Activated CD4-positive, alpha-beta memory T cell treated with anti-CD3 and anti-CD28 coated beads for 36 hours (primary cell): ENCODE measurements around the gene OVOL3. TPM values are rescaled to one million over a fixed set of nuclear protein-coding genes. Genes with fewer than 3 reads are reported as not detected.
"Not testable (repeated sequence)": the region's sequence is repeated elsewhere in the genome, so short reads cannot be mapped to it uniquely, and the experiment has no call there.

Experiments
- CTCF ChIA-PET: fragments of 350-600 bp; sonication (Branson Sonifier 250); formaldehyde crosslinking; loops from one replicate; lab custom pipeline; 2021; ENCODE audit warnings: antibody characterized with exemption, inconsistent platforms; lab: Charles Lee
- POLR2A ChIA-PET: fragments of 350-600 bp; sonication (Branson Sonifier 250); formaldehyde crosslinking; loops from one replicate; lab custom pipeline; 2021; ENCODE audit warnings: antibody characterized with exemption; lab: Charles Lee
- DNase-seq: peaks from one replicate; pipeline ENCODE4 v3.0.0-alpha.2; 2020
- H3K27ac Mint-ChIP-seq: one replicate; pipeline ENCODE4 v1.8.0; 2021; ENCODE audit warnings: mixed read lengths
- H3K27me3 Mint-ChIP-seq: one replicate; pipeline ENCODE4 v1.8.0; 2021; ENCODE audit warnings: mixed read lengths
- H3K36me3 Mint-ChIP-seq: one replicate; pipeline ENCODE4 v1.8.0; 2021; ENCODE audit warnings: mixed read lengths
- H3K4me1 Mint-ChIP-seq: one replicate; pipeline ENCODE4 v1.8.0; 2021; ENCODE audit warnings: low read depth, mixed read lengths
- H3K4me3 Mint-ChIP-seq: one replicate; pipeline ENCODE4 v1.8.0; 2021; ENCODE audit warnings: mild to moderate bottlenecking, mixed read lengths
- H3K9me3 Mint-ChIP-seq: one replicate; pipeline ENCODE4 v1.8.0; 2021; ENCODE audit warnings: mixed read lengths
- intact Hi-C: fragments of 100-400 bp; cut with micrococcal nuclease; formaldehyde crosslinking; loops from one replicate; pipeline ENCODE4 v1.15.1; 2023
- total RNA-seq, 2 experiments: library from RNA; stranded (reverse); gene quantifications; one replicate each; pipeline ENCODE4 v1.2.3, GENCODE V29; 2021

The OVOL3 gene
- not detected for total RNA-seq

GRCh38 chr19:36110487-36111199 is at the start of gene OVOL3:
OVOL3 (plus strand) TSS chr19:36111143; CDS start chr19:36111203, 60 bp downstream.
- ChIA-PET CTCF (no interaction called here), POLR2A (interaction anchor here (0.8 kb wide), 1 partner anchor 739 kb away, joined by 3 read pairs; no protein-coding TSS in a partner anchor)
- Mint-ChIP-seq H3K27me3 (peaks cover 5% of the 10 kb centered on the region), H3K4me3 (no peak within 1 kb of the TSS), H3K4me1 (peaks cover 18% of the 10 kb centered on the region), H3K9me3 (no peaks in the 10 kb centered on the region), H3K36me3 (peaks cover 24% of the 10 kb centered on the region), H3K27ac (no peak within 1 kb of the TSS)
- no peak for DNase-seq
- intact Hi-C loops: loop anchor here (10.0 kb wide), 2 partner anchors 366 to 396 kb away; partner anchors contain the start of genes IGFLR1, KMT2B, LIN37 and PSENEN

DNA sequence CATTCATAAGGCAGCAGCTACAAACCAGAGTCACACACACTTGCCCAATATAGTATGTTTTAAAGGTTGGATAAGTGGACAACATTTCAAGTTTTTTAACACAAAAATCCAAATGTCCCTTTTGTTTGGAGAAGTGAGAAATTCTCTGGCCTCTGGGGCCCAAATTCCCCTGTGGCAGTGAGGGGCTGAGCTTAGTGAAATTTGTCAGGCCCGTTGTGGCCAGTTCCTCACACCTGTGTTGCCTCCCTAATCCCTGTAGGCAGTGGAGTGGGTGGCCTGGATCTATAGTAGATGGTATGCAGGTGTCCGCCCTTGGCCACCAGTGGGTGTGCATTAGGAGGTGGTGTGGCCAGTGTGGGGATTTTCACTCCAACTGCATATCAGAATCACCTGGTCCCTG is 49.6 kb upstream of the OVOL3 start:
- no peaks in the 10 kb centered on the region for H3K9me3 Mint-ChIP-seq
- H3K27me3 Mint-ChIP-seq: no peaks in the 10 kb centered on the region
- no peak overlapping the region for H3K27ac Mint-ChIP-seq
- intact Hi-C loops: no loop called here
- CTCF ChIA-PET: interaction anchor here (0.8 to 1.6 kb wide), 6 partner anchors 9 to 109 kb away, joined by 3 to 4 read pairs (median 3); partner anchors contain the start of genes POLR2I and TBCB
- POLR2A ChIA-PET: interaction anchor here (0.8 kb wide), 1 partner anchor 32 kb away, joined by 3 read pairs; no protein-coding TSS in a partner anchor
- peaks cover 28% of the 10 kb centered on the region for H3K36me3 Mint-ChIP-seq
- peaks cover 2% of the 10 kb centered on the region for H3K4me1 Mint-ChIP-seq
- no peak overlapping the region for H3K4me3 Mint-ChIP-seq
- no peak for DNase-seq

DNA sequence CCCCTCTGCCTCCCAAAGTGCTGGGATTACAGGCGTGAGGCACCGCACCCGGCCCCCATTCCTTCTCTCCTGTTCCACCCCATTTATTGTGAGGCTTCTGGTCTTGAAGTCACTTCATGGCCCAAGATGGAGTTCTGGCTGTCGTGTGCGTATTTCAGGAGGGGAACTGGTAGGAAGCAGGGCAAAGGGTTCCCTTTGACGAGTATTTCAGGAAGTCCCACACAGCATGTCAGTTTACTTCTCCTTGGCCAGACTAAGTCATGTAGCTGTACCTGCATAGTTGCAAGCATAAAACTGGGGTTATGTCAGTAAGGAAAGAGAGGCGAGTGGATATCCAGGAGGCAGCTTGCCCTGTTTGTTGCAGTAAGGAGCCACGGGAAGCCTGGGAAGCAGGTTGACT is 46.1 kb upstream of the OVOL3 start:
- Mint-ChIP-seq H3K27ac (no peak overlapping the region), H3K9me3 (no peaks in the 10 kb centered on the region), H3K27me3 (no peaks in the 10 kb centered on the region), H3K4me1 (no peaks in the 10 kb centered on the region), H3K36me3 (peaks cover 35% of the 10 kb centered on the region), H3K4me3 (no peak overlapping the region)
- DNase-seq: no peak
- ChIA-PET POLR2A (no interaction called here), CTCF (no interaction called here)
- intact Hi-C loops: no loop called here

DNA sequence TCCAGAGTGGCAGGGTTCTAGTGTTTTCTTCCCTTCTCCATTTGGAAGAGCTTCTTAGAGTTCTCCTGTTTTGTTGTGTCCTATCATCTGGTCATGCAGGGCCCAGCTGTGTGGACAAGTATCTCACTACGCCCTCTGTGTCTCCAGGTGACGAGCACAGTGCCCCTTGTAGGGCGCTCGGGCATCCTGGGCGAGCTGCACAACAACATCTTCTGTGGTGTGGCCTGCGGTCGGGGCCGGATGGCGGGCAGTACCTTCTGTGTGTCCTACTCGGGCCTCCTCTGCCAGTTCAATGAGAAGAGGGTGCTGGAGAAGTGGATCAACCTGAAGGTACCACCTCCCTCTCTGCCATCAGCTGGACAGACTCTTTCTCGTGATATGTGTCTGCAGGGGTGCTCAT is 43.3 kb upstream of the OVOL3 start:
- Mint-ChIP-seq H3K4me1 (no peaks in the 10 kb centered on the region), H3K4me3 (no peak overlapping the region), H3K27ac (no peak overlapping the region), H3K27me3 (no peaks in the 10 kb centered on the region), H3K9me3 (no peaks in the 10 kb centered on the region), H3K36me3 (peaks cover 36% of the 10 kb centered on the region)
- DNase-seq: no peak
- ChIA-PET POLR2A (no interaction called here), CTCF (no interaction called here)
- intact Hi-C loops: no loop called here

DNA sequence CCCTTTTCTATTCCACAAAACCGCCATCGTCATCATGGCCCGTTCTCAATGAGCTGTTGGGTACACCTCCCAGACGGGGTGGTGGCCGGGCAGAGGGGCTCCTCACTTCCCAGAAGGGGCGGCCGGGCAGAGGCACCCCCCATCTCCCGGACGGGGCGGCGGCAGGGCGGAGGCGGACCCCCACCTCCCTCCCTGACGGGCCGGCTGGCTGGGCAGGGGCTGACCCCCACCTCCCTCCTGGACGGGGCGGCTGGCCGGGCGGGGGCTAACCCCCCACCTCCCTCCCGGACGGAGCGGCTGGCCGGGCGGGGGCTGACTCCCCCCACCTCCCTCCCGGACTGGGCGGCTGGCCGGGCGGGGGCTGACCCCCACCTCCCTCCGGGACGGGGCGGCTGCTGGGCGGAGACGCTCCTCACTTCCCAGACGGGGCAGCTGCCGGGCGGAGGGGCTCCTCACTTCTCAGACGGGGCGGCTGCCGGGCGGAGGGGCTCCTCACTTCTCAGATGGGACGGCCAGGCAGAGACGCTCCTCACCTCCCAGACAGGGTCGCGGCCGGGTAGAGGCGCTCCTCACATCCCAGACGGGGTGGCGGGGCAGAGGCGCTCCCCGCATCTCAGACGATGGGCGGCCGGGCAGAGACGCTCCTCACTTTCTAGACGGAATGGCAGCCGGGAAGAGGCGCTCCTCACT is 42.0 kb upstream of the OVOL3 start:
- H3K9me3 Mint-ChIP-seq, H3K4me1 Mint-ChIP-seq, intact Hi-C loops, H3K27ac Mint-ChIP-seq, H3K27me3 Mint-ChIP-seq, H3K4me3 Mint-ChIP-seq, DNase-seq, POLR2A ChIA-PET, CTCF ChIA-PET: not testable (repeated sequence)
- H3K36me3 Mint-ChIP-seq: peaks cover 41% of the 10 kb centered on the region

GRCh38 chr19:36072081-36072480 is 38.9 kb upstream of the OVOL3 start:
- no peaks in the 10 kb centered on the region for H3K4me1 Mint-ChIP-seq
- H3K36me3 Mint-ChIP-seq: peaks cover 31% of the 10 kb centered on the region
- H3K9me3 Mint-ChIP-seq: no peaks in the 10 kb centered on the region
- DNase-seq: no peak
- H3K27ac Mint-ChIP-seq: no peak overlapping the region
- no peaks in the 10 kb centered on the region for H3K27me3 Mint-ChIP-seq
- CTCF ChIA-PET: no interaction called here
- POLR2A ChIA-PET: no interaction called here
- intact Hi-C loops: no loop called here
- H3K4me3 Mint-ChIP-seq: no peak overlapping the region

DNA sequence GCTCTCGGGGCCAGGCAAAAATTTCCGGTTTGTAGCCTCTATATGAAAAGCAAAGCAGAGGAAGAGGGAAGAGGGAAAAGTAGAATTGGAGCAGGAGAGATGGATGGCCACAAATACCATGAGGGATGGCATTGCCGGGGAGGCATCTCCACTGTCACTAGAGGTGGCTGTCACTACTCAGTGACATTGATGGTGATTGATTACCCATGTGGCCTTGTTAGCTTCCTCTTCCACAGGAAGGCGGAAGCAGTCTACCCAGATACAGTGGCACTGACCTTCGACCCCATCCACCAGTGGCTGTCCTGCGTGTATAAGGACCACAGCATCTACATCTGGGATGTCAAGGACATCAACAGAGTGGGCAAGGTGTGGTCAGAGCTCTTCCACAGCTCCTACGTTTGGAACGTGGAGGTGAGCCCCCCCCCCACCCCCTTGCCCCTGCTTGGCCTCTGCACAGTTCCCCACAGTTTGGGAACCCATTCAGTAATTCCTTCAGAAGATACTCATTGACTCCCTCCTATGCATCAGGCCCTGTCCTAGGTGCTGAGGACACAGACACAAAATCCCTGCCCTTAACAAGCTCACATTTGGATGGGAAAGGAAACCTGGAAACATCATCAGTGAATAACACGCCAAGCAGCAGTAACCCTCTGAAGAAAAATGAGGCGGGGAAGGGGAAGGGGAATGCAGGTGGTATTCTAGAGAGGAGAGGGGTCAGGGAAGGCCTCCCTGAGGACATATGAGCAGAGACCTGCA is 37.6 kb upstream of the OVOL3 start:
- H3K4me1 Mint-ChIP-seq: no peaks in the 10 kb centered on the region
- no peak for DNase-seq
- CTCF ChIA-PET: no interaction called here
- intact Hi-C loops: no loop called here
- no peak overlapping the region for H3K4me3 Mint-ChIP-seq
- no peaks in the 10 kb centered on the region for H3K9me3 Mint-ChIP-seq
- peaks cover 25% of the 10 kb centered on the region for H3K36me3 Mint-ChIP-seq
- POLR2A ChIA-PET: no interaction called here
- H3K27ac Mint-ChIP-seq: no peak overlapping the region
- no peaks in the 10 kb centered on the region for H3K27me3 Mint-ChIP-seq

DNA sequence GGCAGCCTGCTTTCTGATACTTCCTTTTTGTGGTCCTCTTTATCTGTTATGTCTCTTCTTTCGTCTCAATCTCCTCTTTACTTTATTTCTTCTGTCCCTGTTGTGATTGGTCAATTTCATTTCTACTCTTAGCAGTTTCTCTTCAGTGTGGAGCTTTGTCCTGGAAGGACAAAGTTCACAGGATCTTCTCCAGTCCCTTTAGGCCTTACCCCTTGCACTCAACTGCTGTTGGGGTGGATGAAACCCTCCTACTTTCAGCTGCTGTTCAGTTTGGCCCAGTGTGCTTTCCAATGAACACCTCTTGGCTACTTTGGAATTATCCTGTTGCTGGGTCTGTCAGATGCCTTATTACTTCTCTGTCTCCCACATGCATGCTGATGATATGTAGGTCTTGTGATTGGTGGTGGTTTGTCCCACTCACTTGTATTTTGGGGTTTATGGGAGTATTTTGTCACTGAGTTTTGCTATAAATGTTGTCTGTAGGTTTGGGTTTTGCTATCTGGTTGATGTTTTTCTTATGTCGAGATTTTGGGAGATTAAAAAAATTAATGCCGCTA is 31.5 kb upstream of the OVOL3 start:
- Mint-ChIP-seq H3K27ac (no peak overlapping the region), H3K4me1 (no peaks in the 10 kb centered on the region), H3K36me3 (peaks cover 35% of the 10 kb centered on the region), H3K4me3 (no peak overlapping the region), H3K9me3 (no peaks in the 10 kb centered on the region), H3K27me3 (no peaks in the 10 kb centered on the region)
- intact Hi-C loops: no loop called here
- POLR2A ChIA-PET: no interaction called here
- no peak for DNase-seq
- CTCF ChIA-PET: no interaction called here

DNA sequence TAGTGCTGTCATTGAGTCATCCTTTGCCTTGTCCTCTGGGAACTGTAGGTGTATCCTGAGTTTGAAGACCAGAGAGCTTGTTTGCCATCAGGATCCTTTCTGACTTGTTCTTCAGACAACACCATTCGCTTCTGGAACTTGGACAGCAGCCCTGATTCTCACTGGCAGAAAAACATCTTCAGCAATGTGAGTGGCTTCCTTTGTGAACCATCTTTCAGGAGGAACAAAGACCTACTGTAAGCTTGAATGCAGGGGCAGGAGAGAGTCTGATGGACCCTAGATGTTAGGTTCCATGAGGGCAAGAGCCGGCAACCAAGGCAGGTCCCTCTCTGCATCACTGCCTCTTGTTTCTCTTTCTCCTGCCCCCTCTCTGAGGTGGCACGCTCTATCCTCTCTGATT is 29.6 kb upstream of the OVOL3 start:
- Mint-ChIP-seq H3K27ac (no peak overlapping the region), H3K4me3 (no peak overlapping the region), H3K36me3 (peaks cover 37% of the 10 kb centered on the region), H3K27me3 (no peaks in the 10 kb centered on the region), H3K9me3 (no peaks in the 10 kb centered on the region), H3K4me1 (no peaks in the 10 kb centered on the region)
- DNase-seq: no peak
- intact Hi-C loops: no loop called here
- ChIA-PET POLR2A (no interaction called here), CTCF (no interaction called here)

- Mint-ChIP-seq H3K27me3 (no peaks in the 10 kb centered on the region), H3K9me3 (no peaks in the 10 kb centered on the region), H3K27ac (no peak overlapping the region), H3K36me3 (peaks cover 41% of the 10 kb centered on the region), H3K4me3 (no peak overlapping the region), H3K4me1 (no peaks in the 10 kb centered on the region)
- intact Hi-C loops: no loop called here
- CTCF ChIA-PET: no interaction called here
- POLR2A ChIA-PET: no interaction called here
- no peak for DNase-seq
Measured at GRCh38 chr19:36081894-36082293, 29.0 kb upstream of the OVOL3 start.

GRCh38 chr19:36082916-36083315 is 28.0 kb upstream of the OVOL3 start:
- H3K36me3 Mint-ChIP-seq: peaks cover 44% of the 10 kb centered on the region

More at GRCh38 chr19:36082916-36083315, 28.0 kb upstream of the OVOL3 start:
- H3K27ac Mint-ChIP-seq: no peak overlapping the region
- no peak for DNase-seq
- no peaks in the 10 kb centered on the region for H3K9me3 Mint-ChIP-seq
- CTCF ChIA-PET: no interaction called here
- POLR2A ChIA-PET: no interaction called here
- no peaks in the 10 kb centered on the region for H3K27me3 Mint-ChIP-seq
- intact Hi-C loops: no loop called here
- H3K4me3 Mint-ChIP-seq: no peak overlapping the region
- no peaks in the 10 kb centered on the region for H3K4me1 Mint-ChIP-seq
